Neural progenitor cell (in vitro differentiated cells): ENCODE results near the gene WRAP53. TPM values are rescaled to one million over a fixed set of nuclear protein-coding genes. Genes with fewer than 3 reads are reported as not detected.

Experiments used
- DNase-seq: peaks from one replicate; pipeline ENCODE4 v3.0.0-alpha.2; 2016; ENCODE audit warnings: low spot score
- H2AFZ ChIP-seq: fragments of 200-600 bp; sonication (generic); replicated peaks from 2 replicates; pipeline ENCODE4 v1.6.1; 2016; ENCODE audit warnings: antibody characterized with exemption
- H3F3A ChIP-seq: fragments of 200-600 bp; sonication (generic); 2 replicates; pipeline ENCODE4 v1.6.1; 2016; ENCODE audit warnings: antibody characterized with exemption, low read depth
- H3K27ac ChIP-seq: fragments of 200-600 bp; sonication (generic); 2 replicates; pipeline ENCODE4 v1.5.1; 2016; ENCODE audit warnings: mild to moderate bottlenecking
- H3K27me3 ChIP-seq: fragments of 200-600 bp; sonication (generic); 2 replicates; pipeline ENCODE4 v1.6.1; 2016; ENCODE audit warnings: mild to moderate bottlenecking, moderate library complexity
- H3K36me3 ChIP-seq: fragments of 200-600 bp; sonication (generic); 2 replicates; pipeline ENCODE4 v1.5.1; 2016
- H3K4me1 ChIP-seq: fragments of 200-600 bp; sonication (generic); 2 replicates; pipeline ENCODE4 v1.6.1; 2016; ENCODE audit warnings: mixed run types
- H3K4me2 ChIP-seq: fragments of 200-600 bp; sonication (generic); 2 replicates; pipeline ENCODE4 v1.6.1; 2016
- H3K4me3 ChIP-seq: fragments of 200-600 bp; sonication (generic); 2 replicates; pipeline ENCODE4 v1.5.1; 2016
- H3K79me2 ChIP-seq: fragments of 200-600 bp; sonication (generic); 2 replicates; pipeline ENCODE4 v1.6.1; 2016; ENCODE audit warnings: low read depth
- H3K9ac ChIP-seq: fragments of 200-600 bp; sonication (generic); 2 replicates; pipeline ENCODE4 v1.6.1; 2016
- H3K9me3 ChIP-seq: fragments of 200-600 bp; sonication (generic); 2 replicates; pipeline ENCODE4 v1.5.1; 2016; ENCODE audit warnings: low read depth
- H4K20me1 ChIP-seq: fragments of 200-600 bp; sonication (generic); 2 replicates; pipeline ENCODE4 v1.6.1; 2016; ENCODE audit warnings: low read depth
- H3K27ac Mint-ChIP-seq: 3 replicates; pipeline ENCODE4 v1.8.0; 2021; ENCODE audit warnings: mixed read lengths
- H3K27me3 Mint-ChIP-seq: 2 replicates; pipeline ENCODE4 v1.8.0; 2022; ENCODE audit warnings: low read depth, mild to moderate bottlenecking, inconsistent platforms, moderate library complexity, mixed read lengths; ENCODE audit not compliant: insufficient read depth
- H3K36me3 Mint-ChIP-seq: 3 replicates; pipeline ENCODE4 v1.8.0; 2021; ENCODE audit warnings: mixed read lengths
- H3K4me1 Mint-ChIP-seq: 3 replicates; pipeline ENCODE4 v1.8.0; 2021; ENCODE audit warnings: mixed read lengths
- H3K4me3 Mint-ChIP-seq: 3 replicates; pipeline ENCODE4 v1.8.0; 2021; ENCODE audit warnings: mild to moderate bottlenecking, moderate library complexity, mixed read lengths
- H3K9me3 Mint-ChIP-seq: 3 replicates; pipeline ENCODE4 v1.8.0; 2020; ENCODE audit warnings: mixed read lengths
- CTCF ChIP-seq: fragments of 200-600 bp; sonication (generic); IDR thresholded peaks from 2 replicates; pipeline ENCODE4 v1.5.1; 2017; ENCODE audit warnings: antibody characterized with exemption, mild to moderate bottlenecking
- EZH2 ChIP-seq: fragments of 200-600 bp; sonication (generic); IDR thresholded peaks from 2 replicates; pipeline ENCODE4 v1.6.1; 2017; ENCODE audit warnings: antibody characterized with exemption, mild to moderate bottlenecking, moderate library complexity
- EZH2phosphoT487 ChIP-seq: fragments of 200-600 bp; sonication (generic); IDR thresholded peaks from 2 replicates; pipeline ENCODE4 v1.6.1; 2017; ENCODE audit warnings: antibody characterized with exemption
- total RNA-seq: library from RNA; depleted of rRNA; stranded (reverse); fragments of >200 nt; gene quantifications from 2 replicates; pipeline ENCODE4 v1.2.3, GENCODE V29; 2015; ENCODE audit warnings: low replicate concordance

WRAP53 gene
- total RNA-seq, 1 donor from 2014 or later = 12.6 TPM

- Mint-ChIP-seq H3K27me3 (peaks cover 12% of the 10 kb centered on the region), H3K4me3 (peak overlapping the region; percentile 75), H3K36me3 (peaks cover 22% of the 10 kb centered on the region), H3K27ac (no peak overlapping the region), H3K4me1 (peaks cover 73% of the 10 kb centered on the region), H3K9me3 (no peaks in the 10 kb centered on the region)
- Histone ChIP-seq H3K4me3 (no peak overlapping the region), H3K9me3 (no peaks in the 10 kb centered on the region), H3K4me2 (no peak overlapping the region), H3K27ac (no peak overlapping the region), H4K20me1 (peaks cover 43% of the 10 kb centered on the region), H2AFZ (no peak overlapping the region), H3K4me1 (peaks cover 40% of the 10 kb centered on the region), H3K79me2 (peaks cover 4% of the 10 kb centered on the region), H3F3A (peaks cover 36% of the 10 kb centered on the region), H3K9ac (no peak overlapping the region), H3K36me3 (no peaks in the 10 kb centered on the region), H3K27me3 (peaks cover 16% of the 10 kb centered on the region)
- TF ChIP-seq EZH2phosphoT487 (no peak), CTCF (no peak), EZH2 (no peak)
- no peak for DNase-seq
Observed at GRCh38 chr17:7707858-7708750, 19.8 kb downstream of the WRAP53 start.

GRCh38 chr17:7709031-7709430 is 20.8 kb downstream of the WRAP53 start:
- Histone ChIP-seq H3K27ac (no peak overlapping the region), H3K4me2 (no peak overlapping the region), H3K9ac (no peak overlapping the region), H3K4me1 (peaks cover 36% of the 10 kb centered on the region), H3F3A (peaks cover 40% of the 10 kb centered on the region), H3K4me3 (no peak overlapping the region), H3K36me3 (no peaks in the 10 kb centered on the region), H3K9me3 (no peaks in the 10 kb centered on the region), H4K20me1 (peaks cover 37% of the 10 kb centered on the region), H3K27me3 (peaks cover 19% of the 10 kb centered on the region), H2AFZ (no peak overlapping the region), H3K79me2 (peaks cover 4% of the 10 kb centered on the region)
- Mint-ChIP-seq H3K36me3 (peaks cover 22% of the 10 kb centered on the region), H3K9me3 (no peaks in the 10 kb centered on the region), H3K27ac (no peak overlapping the region), H3K4me3 (no peak overlapping the region), H3K27me3 (peaks cover 12% of the 10 kb centered on the region), H3K4me1 (peaks cover 73% of the 10 kb centered on the region)
- DNase-seq = no peak
- TF ChIP-seq EZH2 (no peak), CTCF (no peak)

GRCh38 chr17:7710301-7710700 is 22.0 kb downstream of the WRAP53 start:
- H3K9me3 ChIP-seq = no peaks in the 10 kb centered on the region
- peaks cover 33% of the 10 kb centered on the region for H4K20me1 ChIP-seq
- no peak for DNase-seq
- Mint-ChIP-seq H3K27ac (peak overlapping the region; percentile 12), H3K4me3 (peak overlapping the region; percentile 37), H3K27me3 (peaks cover 15% of the 10 kb centered on the region), H3K36me3 (peaks cover 22% of the 10 kb centered on the region), H3K4me1 (peaks cover 77% of the 10 kb centered on the region), H3K9me3 (no peaks in the 10 kb centered on the region)
- H3K4me1 ChIP-seq = peaks cover 29% of the 10 kb centered on the region
- no peak overlapping the region for H3K4me2 ChIP-seq
- no peak overlapping the region for H3K4me3 ChIP-seq
- H3K36me3 ChIP-seq = no peaks in the 10 kb centered on the region
- H3K9ac ChIP-seq = no peak overlapping the region
- H3K79me2 ChIP-seq = peaks cover 4% of the 10 kb centered on the region
- peaks cover 13% of the 10 kb centered on the region for H3K27me3 ChIP-seq
- H2AFZ ChIP-seq = no peak overlapping the region
- peaks cover 31% of the 10 kb centered on the region for H3F3A ChIP-seq
- no peak for TF ChIP-seq CTCF
- no peak for TF ChIP-seq EZH2
- TF ChIP-seq EZH2phosphoT487 = no peak
- H3K27ac ChIP-seq = no peak overlapping the region
